ENCODE results near the gene GALNT16.

GRCh38 chr14:69259527-69260189, at the start of gene GALNT16:
- TF ChIP-seq CTCF (optimal IDR thresholded peaks at IDR 0.05 in 1 of 3, IDR thresholded peaks at IDR 0.05 in 1 of 3, conservative IDR thresholded peaks at IDR 0.05 in 1 of 3; ENCODE audit: extremely low read depth in 1 of 3, insufficient read depth in 2 of 3, low read length in 3 of 3) (no peak), EZH2 (IDR thresholded peaks at IDR 0.05; ENCODE audit: low read length) (peak; percentile 88)
